ENCODE data around the gene RDX. TPM values are rescaled to one million over a fixed set of nuclear protein-coding genes. Genes with fewer than 3 reads are reported as not detected.
A peak's percentile ranks its signal among the peaks of the same experiment; 100 is the strongest.

Gene RDX
- total RNA-seq, 1 experiment from 2014 or later, result 77.4 TPM

DNA sequence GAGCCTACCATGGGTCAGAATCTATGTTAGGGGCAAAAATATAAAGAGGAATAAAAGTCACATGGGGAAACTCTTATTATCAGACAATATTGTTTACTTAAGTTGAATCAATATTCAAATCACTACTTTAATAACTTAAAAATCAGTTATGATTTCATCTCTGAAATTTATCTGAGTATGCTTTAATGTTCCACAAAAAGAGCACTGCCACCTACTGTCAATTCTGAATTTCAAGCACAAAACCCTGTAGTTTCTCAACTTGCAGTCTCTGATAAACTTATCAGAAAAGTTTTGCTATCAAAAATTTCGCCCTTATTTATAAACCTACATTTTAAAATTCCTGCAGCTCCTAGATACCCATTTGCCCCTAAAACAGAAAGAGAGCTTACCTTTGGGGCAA lies 47.3 kb downstream of the RDX start:
- ATAC-seq, result no peak
- Mint-ChIP-seq H3K4me3 (no peak overlapping the region), H3K9me3 (no peaks in the 10 kb centered on the region), H3K27ac (no peak overlapping the region), H3K27me3 (ENCODE audit: low read depth) (no peaks in the 10 kb centered on the region), H3K4me1 (no peaks in the 10 kb centered on the region), H3K36me3 (peaks cover 27% of the 10 kb centered on the region)
- no peak for DNase-seq (ENCODE audit: low spot score)
- ChIA-PET CTCF (interaction anchor here (0.8 to 2.7 kb wide), 2 partner anchors 48 to 84 kb away, joined by 3 to 5 read pairs; no protein-coding TSS in a partner anchor), POLR2A (no interaction called here)
- TF ChIP-seq TEAD1 (CRISPR knock-in tag; IDR thresholded peaks at IDR 0.05), result no peak
- TF ChIP-seq, protein P1, sequence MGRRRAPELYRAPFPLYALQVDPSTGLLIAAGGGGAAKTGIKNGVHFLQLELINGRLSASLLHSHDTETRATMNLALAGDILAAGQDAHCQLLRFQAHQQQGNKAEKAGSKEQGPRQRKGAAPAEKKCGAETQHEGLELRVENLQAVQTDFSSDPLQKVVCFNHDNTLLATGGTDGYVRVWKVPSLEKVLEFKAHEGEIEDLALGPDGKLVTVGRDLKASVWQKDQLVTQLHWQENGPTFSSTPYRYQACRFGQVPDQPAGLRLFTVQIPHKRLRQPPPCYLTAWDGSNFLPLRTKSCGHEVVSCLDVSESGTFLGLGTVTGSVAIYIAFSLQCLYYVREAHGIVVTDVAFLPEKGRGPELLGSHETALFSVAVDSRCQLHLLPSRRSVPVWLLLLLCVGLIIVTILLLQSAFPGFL (CRISPR knock-in tag; IDR thresholded peaks at IDR 0.05; ENCODE audit: borderline replicate concordance), result no peak
- TF ChIP-seq ZNF416 (CRISPR knock-in tag; IDR thresholded peaks at IDR 0.05), result no peak
- TF ChIP-seq, protein P2, sequence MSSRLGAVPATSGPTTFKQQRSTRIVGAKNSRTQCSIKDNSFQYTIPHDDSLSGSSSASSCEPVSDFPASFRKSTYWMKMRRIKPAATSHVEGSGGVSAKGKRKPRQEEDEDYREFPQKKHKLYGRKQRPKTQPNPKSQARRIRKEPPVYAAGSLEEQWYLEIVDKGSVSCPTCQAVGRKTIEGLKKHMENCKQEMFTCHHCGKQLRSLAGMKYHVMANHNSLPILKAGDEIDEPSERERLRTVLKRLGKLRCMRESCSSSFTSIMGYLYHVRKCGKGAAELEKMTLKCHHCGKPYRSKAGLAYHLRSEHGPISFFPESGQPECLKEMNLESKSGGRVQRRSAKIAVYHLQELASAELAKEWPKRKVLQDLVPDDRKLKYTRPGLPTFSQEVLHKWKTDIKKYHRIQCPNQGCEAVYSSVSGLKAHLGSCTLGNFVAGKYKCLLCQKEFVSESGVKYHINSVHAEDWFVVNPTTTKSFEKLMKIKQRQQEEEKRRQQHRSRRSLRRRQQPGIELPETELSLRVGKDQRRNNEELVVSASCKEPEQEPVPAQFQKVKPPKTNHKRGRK (CRISPR knock-in tag; IDR thresholded peaks at IDR 0.05; ENCODE audit: borderline replicate concordance), result no peak

DNA sequence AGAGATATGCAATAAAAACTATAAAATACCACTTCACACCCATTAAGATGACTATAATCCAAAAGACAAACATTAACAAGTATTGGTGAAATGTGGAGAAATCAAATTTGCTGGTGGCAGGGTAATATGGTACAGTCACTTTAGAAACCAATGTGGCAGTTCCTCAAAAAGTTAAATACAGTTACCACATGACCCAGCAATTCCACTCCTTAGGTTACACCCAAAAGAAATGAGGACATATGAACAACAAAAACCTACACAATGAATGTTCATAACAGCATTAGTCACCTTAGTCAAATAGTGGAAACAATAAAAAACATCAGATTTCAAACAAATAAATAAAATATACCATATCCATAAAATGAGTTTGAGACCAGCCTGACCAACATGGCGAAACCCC lies 52.6 kb downstream of the RDX start:
- DNase-seq (ENCODE audit: low spot score), result no peak
- Mint-ChIP-seq H3K27ac (0 out of 2 replicates have a peak overlapping the region, but pooled peaks have one; percentile 20), H3K36me3 (peaks cover 26% of the 10 kb centered on the region), H3K9me3 (no peaks in the 10 kb centered on the region), H3K4me1 (no peaks in the 10 kb centered on the region), H3K27me3 (ENCODE audit: low read depth) (no peaks in the 10 kb centered on the region), H3K4me3 (no peak overlapping the region)
- CTCF ChIA-PET, result no interaction called here
- TF ChIP-seq TCF7 (CRISPR knock-in tag; IDR thresholded peaks at IDR 0.05; ENCODE audit: low read depth), result no peak
- TF ChIP-seq HMGA2 (CRISPR knock-in tag; IDR thresholded peaks at IDR 0.05), result no peak
- no peak for TF ChIP-seq CBFB (CRISPR knock-in tag; IDR thresholded peaks at IDR 0.05; ENCODE audit: low read depth)
- no peak for TF ChIP-seq JUN (CRISPR knock-in tag; IDR thresholded peaks at IDR 0.05)
- no peak for TF ChIP-seq ETV6 (CRISPR knock-in tag; IDR thresholded peaks at IDR 0.05)
- no peak for TF ChIP-seq EMX1 (CRISPR knock-in tag; IDR thresholded peaks at IDR 0.05)
- TF ChIP-seq SMAD3 (CRISPR knock-in tag; IDR thresholded peaks at IDR 0.05; ENCODE audit: borderline replicate concordance), result no peak
- TF ChIP-seq, protein P3, sequence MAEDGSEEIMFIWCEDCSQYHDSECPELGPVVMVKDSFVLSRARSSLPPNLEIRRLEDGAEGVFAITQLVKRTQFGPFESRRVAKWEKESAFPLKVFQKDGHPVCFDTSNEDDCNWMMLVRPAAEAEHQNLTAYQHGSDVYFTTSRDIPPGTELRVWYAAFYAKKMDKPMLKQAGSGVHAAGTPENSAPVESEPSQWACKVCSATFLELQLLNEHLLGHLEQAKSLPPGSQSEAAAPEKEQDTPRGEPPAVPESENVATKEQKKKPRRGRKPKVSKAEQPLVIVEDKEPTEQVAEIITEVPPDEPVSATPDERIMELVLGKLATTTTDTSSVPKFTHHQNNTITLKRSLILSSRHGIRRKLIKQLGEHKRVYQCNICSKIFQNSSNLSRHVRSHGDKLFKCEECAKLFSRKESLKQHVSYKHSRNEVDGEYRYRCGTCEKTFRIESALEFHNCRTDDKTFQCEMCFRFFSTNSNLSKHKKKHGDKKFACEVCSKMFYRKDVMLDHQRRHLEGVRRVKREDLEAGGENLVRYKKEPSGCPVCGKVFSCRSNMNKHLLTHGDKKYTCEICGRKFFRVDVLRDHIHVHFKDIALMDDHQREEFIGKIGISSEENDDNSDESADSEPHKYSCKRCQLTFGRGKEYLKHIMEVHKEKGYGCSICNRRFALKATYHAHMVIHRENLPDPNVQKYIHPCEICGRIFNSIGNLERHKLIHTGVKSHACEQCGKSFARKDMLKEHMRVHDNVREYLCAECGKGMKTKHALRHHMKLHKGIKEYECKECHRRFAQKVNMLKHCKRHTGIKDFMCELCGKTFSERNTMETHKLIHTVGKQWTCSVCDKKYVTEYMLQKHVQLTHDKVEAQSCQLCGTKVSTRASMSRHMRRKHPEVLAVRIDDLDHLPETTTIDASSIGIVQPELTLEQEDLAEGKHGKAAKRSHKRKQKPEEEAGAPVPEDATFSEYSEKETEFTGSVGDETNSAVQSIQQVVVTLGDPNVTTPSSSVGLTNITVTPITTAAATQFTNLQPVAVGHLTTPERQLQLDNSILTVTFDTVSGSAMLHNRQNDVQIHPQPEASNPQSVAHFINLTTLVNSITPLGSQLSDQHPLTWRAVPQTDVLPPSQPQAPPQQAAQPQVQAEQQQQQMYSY (CRISPR knock-in tag; IDR thresholded peaks at IDR 0.05), result no peak
- no peak for TF ChIP-seq MYBL2 (CRISPR knock-in tag; IDR thresholded peaks at IDR 0.05)
- no peak for TF ChIP-seq ZNF219 (CRISPR knock-in tag; IDR thresholded peaks at IDR 0.05; ENCODE audit: borderline replicate concordance)
- TF ChIP-seq, protein P4, sequence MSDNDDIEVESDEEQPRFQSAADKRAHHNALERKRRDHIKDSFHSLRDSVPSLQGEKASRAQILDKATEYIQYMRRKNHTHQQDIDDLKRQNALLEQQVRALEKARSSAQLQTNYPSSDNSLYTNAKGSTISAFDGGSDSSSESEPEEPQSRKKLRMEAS (CRISPR knock-in tag; IDR thresholded peaks at IDR 0.05), result no peak
- POLR2A ChIA-PET, result no interaction called here
- no peak for ATAC-seq

DNA sequence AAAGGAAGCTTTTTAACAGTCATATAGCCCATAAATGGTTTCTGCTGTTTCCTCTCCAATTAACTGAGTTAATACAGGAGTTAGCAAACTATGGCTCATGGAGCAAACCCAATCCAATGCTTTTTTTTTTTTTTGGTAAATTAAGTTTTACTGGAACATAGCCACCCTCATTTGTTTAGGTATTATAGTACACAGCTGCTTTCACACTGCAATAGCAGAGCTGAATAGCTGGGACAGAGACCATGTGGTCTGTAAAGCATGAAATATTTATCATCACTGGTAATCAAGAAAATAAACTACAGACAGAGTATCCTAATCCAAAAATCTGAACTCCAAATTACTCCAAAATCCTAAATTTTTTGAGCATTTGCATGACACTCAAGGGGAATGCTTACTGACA lies 53.7 kb downstream of the RDX start:
- Mint-ChIP-seq H3K27me3 (ENCODE audit: low read depth) (no peaks in the 10 kb centered on the region), H3K27ac (no peak overlapping the region), H3K9me3 (no peaks in the 10 kb centered on the region), H3K36me3 (peaks cover 26% of the 10 kb centered on the region), H3K4me3 (no peak overlapping the region), H3K4me1 (no peaks in the 10 kb centered on the region)
- ChIA-PET CTCF (no interaction called here), POLR2A (no interaction called here)
- no peak for ATAC-seq
- DNase-seq (ENCODE audit: low spot score), result no peak
- TF ChIP-seq ETV6 (CRISPR knock-in tag; IDR thresholded peaks at IDR 0.05) (no peak), PRRX2 (CRISPR knock-in tag; IDR thresholded peaks at IDR 0.05) (no peak), FOXK1 (CRISPR knock-in tag; IDR thresholded peaks at IDR 0.05) (no peak), RELA (CRISPR knock-in tag; IDR thresholded peaks at IDR 0.05; ENCODE audit: borderline replicate concordance) (no peak), RORB (CRISPR knock-in tag; IDR thresholded peaks at IDR 0.05) (no peak), ZNF121 (CRISPR knock-in tag; IDR thresholded peaks at IDR 0.05) (no peak), JAZF1 (CRISPR knock-in tag; IDR thresholded peaks at IDR 0.05) (no peak), KAT7 (CRISPR knock-in tag; IDR thresholded peaks at IDR 0.05; ENCODE audit: borderline replicate concordance) (no peak)
- TF ChIP-seq, protein P5, sequence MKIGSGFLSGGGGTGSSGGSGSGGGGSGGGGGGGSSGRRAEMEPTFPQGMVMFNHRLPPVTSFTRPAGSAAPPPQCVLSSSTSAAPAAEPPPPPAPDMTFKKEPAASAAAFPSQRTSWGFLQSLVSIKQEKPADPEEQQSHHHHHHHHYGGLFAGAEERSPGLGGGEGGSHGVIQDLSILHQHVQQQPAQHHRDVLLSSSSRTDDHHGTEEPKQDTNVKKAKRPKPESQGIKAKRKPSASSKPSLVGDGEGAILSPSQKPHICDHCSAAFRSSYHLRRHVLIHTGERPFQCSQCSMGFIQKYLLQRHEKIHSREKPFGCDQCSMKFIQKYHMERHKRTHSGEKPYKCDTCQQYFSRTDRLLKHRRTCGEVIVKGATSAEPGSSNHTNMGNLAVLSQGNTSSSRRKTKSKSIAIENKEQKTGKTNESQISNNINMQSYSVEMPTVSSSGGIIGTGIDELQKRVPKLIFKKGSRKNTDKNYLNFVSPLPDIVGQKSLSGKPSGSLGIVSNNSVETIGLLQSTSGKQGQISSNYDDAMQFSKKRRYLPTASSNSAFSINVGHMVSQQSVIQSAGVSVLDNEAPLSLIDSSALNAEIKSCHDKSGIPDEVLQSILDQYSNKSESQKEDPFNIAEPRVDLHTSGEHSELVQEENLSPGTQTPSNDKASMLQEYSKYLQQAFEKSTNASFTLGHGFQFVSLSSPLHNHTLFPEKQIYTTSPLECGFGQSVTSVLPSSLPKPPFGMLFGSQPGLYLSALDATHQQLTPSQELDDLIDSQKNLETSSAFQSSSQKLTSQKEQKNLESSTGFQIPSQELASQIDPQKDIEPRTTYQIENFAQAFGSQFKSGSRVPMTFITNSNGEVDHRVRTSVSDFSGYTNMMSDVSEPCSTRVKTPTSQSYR (CRISPR knock-in tag; IDR thresholded peaks at IDR 0.05), result no peak
- TF ChIP-seq, protein P6, sequence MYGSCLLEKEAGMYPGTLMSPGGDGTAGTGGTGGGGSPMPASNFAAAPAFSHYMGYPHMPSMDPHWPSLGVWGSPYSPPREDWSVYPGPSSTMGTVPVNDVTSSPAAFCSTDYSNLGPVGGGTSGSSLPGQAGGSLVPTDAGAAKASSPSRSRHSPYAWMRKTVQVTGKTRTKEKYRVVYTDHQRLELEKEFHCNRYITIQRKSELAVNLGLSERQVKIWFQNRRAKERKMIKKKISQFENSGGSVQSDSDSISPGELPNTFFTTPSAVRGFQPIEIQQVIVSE (CRISPR knock-in tag; IDR thresholded peaks at IDR 0.05; ENCODE audit: borderline replicate concordance), result no peak
